ENCODE results near the gene CTSZ. TPM values are rescaled to one million over a fixed set of nuclear protein-coding genes. Genes with fewer than 3 reads are reported as not detected.

The CTSZ gene
- 10 to 100 TPM; 15.7 to 39.6 (median 25.4) TPM for polyA plus RNA-seq (ENCODE audit: low read depth in 6 of 6)

GRCh38 chr20:59006864-59007664 lies at the start of gene CTSZ:
Gene CTSZ (minus strand): TSS chr20:59007254. CDS start chr20:59007128, 126 bp downstream.
- Mint-ChIP-seq H3K4me1 (peaks cover 53 to 81% (median 73%) of the 10 kb centered on the region in 3 donors), H3K27ac (peak within 1 kb of the TSS; percentile 96 to 100 (median 98)), H3K9me3 (no peaks in the 10 kb centered on the region), H3K36me3 (peaks cover 0 to 23% of the 10 kb centered on the region in 2 donors), H3K4me3 (peak within 1 kb of the TSS; percentile 88 to 100 (median 98)), H3K27me3 (no peaks in the 10 kb centered on the region)
- peak; percentile 49 for DNase-seq
- ATAC-seq (ENCODE audit: low read depth in 2 of 2): peak; percentile 5 to 6

- Mint-ChIP-seq H3K36me3 (no peaks in the 10 kb centered on the region), H3K4me3 (no peak overlapping the region), H3K4me1 (peaks cover 0 to 4% (median 2%) of the 10 kb centered on the region in 3 donors), H3K9me3 (peaks cover 0 to 4% (median 0%) of the 10 kb centered on the region in 7 donors), H3K27me3 (peaks cover 13 to 29% (median 14%) of the 10 kb centered on the region in 3 donors), H3K27ac (peak overlapping the region in 1 of 6 donors; percentile 29)
- DNase-seq (peak; percentile 25), ATAC-seq (ENCODE audit: low read depth in 2 of 2) (peak in 1 of 2 donors; percentile 56)
Observed at GRCh38 chr20:59055302-59055701, 48.2 kb upstream of the CTSZ start.

GRCh38 chr20:59051666-59052185 lies 44.7 kb upstream of the CTSZ start:
- peaks cover 2 to 12% (median 6%) of the 10 kb centered on the region in 3 donors for H3K4me1 Mint-ChIP-seq
- DNase-seq (no peak), ATAC-seq (ENCODE audit: low read depth in 2 of 2) (no peak)
- H3K36me3 Mint-ChIP-seq: no peaks in the 10 kb centered on the region
- H3K4me3 Mint-ChIP-seq: no peak overlapping the region
- H3K9me3 Mint-ChIP-seq: peaks cover 0 to 3% (median 0%) of the 10 kb centered on the region in 7 donors
- no peak overlapping the region for H3K27ac Mint-ChIP-seq
- H3K27me3 Mint-ChIP-seq: peaks cover 13 to 30% (median 14%) of the 10 kb centered on the region in 3 donors

GRCh38 chr20:59050437-59050836 lies 43.4 kb upstream of the CTSZ start:
- Mint-ChIP-seq H3K9me3 (no peaks in the 10 kb centered on the region), H3K4me1 (peaks cover 5 to 11% (median 6%) of the 10 kb centered on the region in 3 donors), H3K4me3 (no peak overlapping the region), H3K36me3 (no peaks in the 10 kb centered on the region), H3K27ac (peak overlapping the region in 1 of 6 donors; percentile 60), H3K27me3 (peaks cover 13 to 30% (median 13%) of the 10 kb centered on the region in 3 donors)
- ATAC-seq (ENCODE audit: low read depth in 2 of 2): no peak
- DNase-seq: no peak

GRCh38 chr20:59048681-59049030 lies 41.6 kb upstream of the CTSZ start:
- no peaks in the 10 kb centered on the region for H3K9me3 Mint-ChIP-seq
- peaks cover 20 to 22% (median 21%) of the 10 kb centered on the region in 3 donors for H3K4me1 Mint-ChIP-seq
- no peak for DNase-seq
- peaks cover 9 to 24% (median 13%) of the 10 kb centered on the region in 3 donors for H3K27me3 Mint-ChIP-seq
- H3K36me3 Mint-ChIP-seq: no peaks in the 10 kb centered on the region
- H3K27ac Mint-ChIP-seq: no peak overlapping the region
- H3K4me3 Mint-ChIP-seq: no peak overlapping the region
- ATAC-seq (ENCODE audit: low read depth in 2 of 2): no peak

- Mint-ChIP-seq H3K4me3 (peak overlapping the region in 1 of 8 donors; percentile 11), H3K27ac (no peak overlapping the region), H3K4me1 (peaks cover 26% of the 10 kb centered on the region in 3 donors), H3K36me3 (no peaks in the 10 kb centered on the region), H3K27me3 (peaks cover 9 to 24% (median 13%) of the 10 kb centered on the region in 3 donors), H3K9me3 (no peaks in the 10 kb centered on the region)
- ATAC-seq (ENCODE audit: low read depth in 2 of 2) (no peak), DNase-seq (no peak)
Observed at GRCh38 chr20:59047938-59048680, 41.1 kb upstream of the CTSZ start.

- peak overlapping the region in 2 of 6 donors; percentile 52 to 95 for H3K27ac Mint-ChIP-seq
Observed at GRCh38 chr20:59046862-59047261, 39.8 kb upstream of the CTSZ start.

GRCh38 chr20:59044796-59045195 lies 37.7 kb upstream of the CTSZ start:
- no peak for DNase-seq
- Mint-ChIP-seq H3K36me3 (peaks cover 0 to 8% of the 10 kb centered on the region in 2 donors), H3K4me3 (peak overlapping the region in 6 of 8 donors; percentile 39 to 90 (median 75)), H3K4me1 (peaks cover 40 to 51% (median 41%) of the 10 kb centered on the region in 3 donors), H3K9me3 (no peaks in the 10 kb centered on the region), H3K27ac (peak overlapping the region in 4 of 6 donors; percentile 63 to 92 (median 79)), H3K27me3 (peaks cover 0 to 2% (median 0%) of the 10 kb centered on the region in 3 donors)
- ATAC-seq (ENCODE audit: low read depth in 2 of 2): no peak

More at GRCh38 chr20:59046862-59047261, 39.8 kb upstream of the CTSZ start:
- no peak for ATAC-seq (ENCODE audit: low read depth in 2 of 2)
- no peak overlapping the region for H3K4me3 Mint-ChIP-seq
- no peak for DNase-seq
- H3K4me1 Mint-ChIP-seq: peaks cover 26 to 31% (median 27%) of the 10 kb centered on the region in 3 donors
- peaks cover 6 to 21% (median 9%) of the 10 kb centered on the region in 3 donors for H3K27me3 Mint-ChIP-seq
- H3K9me3 Mint-ChIP-seq: no peaks in the 10 kb centered on the region
- no peaks in the 10 kb centered on the region for H3K36me3 Mint-ChIP-seq

GRCh38 chr20:59044295-59044694 lies 37.2 kb upstream of the CTSZ start:
- H3K27ac Mint-ChIP-seq: peak overlapping the region in 4 of 6 donors; percentile 53 to 92 (median 78)
- peak overlapping the region in 6 of 8 donors; percentile 13 to 92 (median 88) for H3K4me3 Mint-ChIP-seq
- H3K27me3 Mint-ChIP-seq: no peaks in the 10 kb centered on the region
- peaks cover 0 to 8% of the 10 kb centered on the region in 2 donors for H3K36me3 Mint-ChIP-seq
- H3K9me3 Mint-ChIP-seq: no peaks in the 10 kb centered on the region
- DNase-seq (no peak), ATAC-seq (ENCODE audit: low read depth in 2 of 2) (no peak)
- H3K4me1 Mint-ChIP-seq: peaks cover 39 to 51% (median 45%) of the 10 kb centered on the region in 3 donors

GRCh38 chr20:59043698-59044097 lies 36.6 kb upstream of the CTSZ start:
- Mint-ChIP-seq H3K36me3 (peaks cover 0 to 8% of the 10 kb centered on the region in 2 donors), H3K4me1 (peaks cover 39 to 54% (median 51%) of the 10 kb centered on the region in 3 donors), H3K27ac (peak overlapping the region; percentile 53 to 96 (median 78)), H3K4me3 (peak overlapping the region; percentile 82 to 97 (median 89)), H3K27me3 (no peaks in the 10 kb centered on the region), H3K9me3 (no peaks in the 10 kb centered on the region)
- DNase-seq (peak; percentile 0), ATAC-seq (ENCODE audit: low read depth in 2 of 2) (no peak)

GRCh38 chr20:59042796-59043631 lies 36.0 kb upstream of the CTSZ start:
- peak; percentile 96 for DNase-seq
- Mint-ChIP-seq H3K4me1 (peaks cover 39 to 55% (median 50%) of the 10 kb centered on the region in 3 donors), H3K36me3 (peaks cover 0 to 8% of the 10 kb centered on the region in 2 donors), H3K27ac (peak overlapping the region; percentile 69 to 98 (median 94)), H3K27me3 (no peaks in the 10 kb centered on the region), H3K4me3 (peak overlapping the region; percentile 82 to 97 (median 92)), H3K9me3 (no peaks in the 10 kb centered on the region)
- ATAC-seq (ENCODE audit: low read depth in 2 of 2): peak; percentile 96

GRCh38 chr20:59042151-59042795 lies 35.2 kb upstream of the CTSZ start, which contains the start of gene PRELID3B:
Gene PRELID3B (minus strand): TSS chr20:59042786. CDS start chr20:59042730, 56 bp downstream.
- peaks cover 39 to 55% (median 47%) of the 10 kb centered on the region in 3 donors for H3K4me1 Mint-ChIP-seq
- ATAC-seq (ENCODE audit: low read depth in 2 of 2) (peak; percentile 28 to 42), DNase-seq (no peak)
- peak within 1 kb of the TSS; percentile 82 to 97 (median 92) for H3K4me3 Mint-ChIP-seq
- no peaks in the 10 kb centered on the region for H3K27me3 Mint-ChIP-seq
- H3K36me3 Mint-ChIP-seq: peaks cover 2 to 8% of the 10 kb centered on the region in 2 donors
- no peaks in the 10 kb centered on the region for H3K9me3 Mint-ChIP-seq
- H3K27ac Mint-ChIP-seq: peak within 1 kb of the TSS; percentile 74 to 98 (median 94)
